ENCODE data around the gene URI1.
A peak's percentile ranks its signal among the peaks of the same experiment; 100 is the strongest.

Gene URI1

DNA sequence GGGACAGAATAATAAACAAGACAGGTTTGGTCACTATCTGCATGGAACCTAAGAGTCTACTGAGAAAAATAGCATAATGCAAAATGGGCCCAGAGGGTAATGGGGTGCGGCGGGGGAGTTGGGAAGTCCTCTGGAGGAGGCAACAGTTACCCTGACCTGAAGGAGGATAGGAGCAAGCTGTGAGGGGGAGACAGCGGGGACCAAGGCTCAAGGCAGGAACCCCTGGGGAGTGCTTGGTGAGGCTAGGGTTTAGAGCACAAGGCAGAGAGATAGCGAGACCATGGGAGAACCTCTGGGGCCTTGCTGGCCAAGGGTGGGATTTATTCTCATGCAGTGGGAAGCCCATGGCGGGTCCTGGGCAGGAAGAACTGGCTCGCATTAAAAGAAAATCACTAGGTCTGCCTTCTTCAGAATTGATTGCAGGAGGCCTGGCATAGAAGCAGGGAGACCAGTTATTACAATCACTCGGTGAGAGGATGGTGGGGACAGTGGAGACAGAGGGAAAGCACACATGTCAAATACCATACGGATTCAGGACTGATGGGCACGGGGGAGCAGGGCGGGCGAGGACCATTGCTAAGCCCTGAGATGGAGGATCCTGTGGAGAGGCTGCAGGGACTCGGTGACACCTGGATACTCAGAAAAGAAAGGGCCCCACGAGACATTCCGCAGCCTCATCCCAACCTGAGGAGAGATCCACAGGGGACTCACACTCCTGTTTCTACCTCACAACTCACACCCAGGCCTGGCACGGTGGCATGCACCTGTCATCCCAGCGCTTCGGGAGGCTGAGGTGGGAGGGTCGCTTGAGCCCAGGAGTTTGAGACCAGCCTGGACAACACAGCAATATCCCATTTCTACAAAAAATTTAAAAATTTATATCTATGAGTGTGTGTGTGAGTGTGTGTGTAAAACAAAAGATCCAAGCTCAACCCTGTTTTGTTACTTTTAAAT is 110.4 kb downstream of the URI1 start:
- DNase-seq: no peak

DNA sequence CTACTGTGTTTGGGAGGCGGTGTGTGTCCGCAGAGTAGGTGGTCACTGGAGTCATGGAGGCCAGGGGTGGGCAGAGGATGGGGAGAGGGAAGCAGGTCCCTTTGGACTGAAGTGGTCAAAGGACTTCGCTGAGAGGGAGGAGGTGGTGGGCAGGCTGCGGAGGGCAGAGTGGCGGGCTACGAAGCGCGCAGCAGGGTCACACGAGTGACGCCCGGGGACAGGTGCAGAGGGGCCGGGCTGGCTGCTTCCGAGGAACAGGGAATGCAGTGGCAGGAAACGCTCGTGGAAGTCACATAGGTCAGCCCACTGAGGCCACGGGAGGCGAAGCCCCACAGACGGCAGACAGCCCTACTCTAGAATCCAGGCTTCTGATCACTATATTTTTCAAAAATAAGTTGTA is 111.5 kb downstream of the URI1 start:
- DNase-seq: no peak

DNA sequence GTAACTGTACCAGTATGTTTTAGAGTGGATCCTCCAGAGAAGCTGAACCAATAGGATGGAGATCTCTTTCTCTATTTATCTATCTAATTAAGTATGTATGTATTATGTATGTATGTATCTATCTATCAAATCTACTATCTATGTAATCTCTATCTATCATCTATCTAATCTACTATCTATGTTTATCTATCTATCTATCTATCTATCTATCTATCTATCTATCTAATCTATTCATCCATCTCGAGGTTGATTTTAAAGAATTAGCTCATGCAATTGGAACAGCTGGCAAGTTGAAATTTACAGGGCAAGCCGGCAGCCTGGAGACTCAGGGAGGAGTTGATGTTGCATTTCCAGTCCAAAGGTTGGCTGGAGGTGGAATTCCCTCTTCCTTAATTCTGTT is 112.2 kb downstream of the URI1 start:
- no peak for DNase-seq

DNA sequence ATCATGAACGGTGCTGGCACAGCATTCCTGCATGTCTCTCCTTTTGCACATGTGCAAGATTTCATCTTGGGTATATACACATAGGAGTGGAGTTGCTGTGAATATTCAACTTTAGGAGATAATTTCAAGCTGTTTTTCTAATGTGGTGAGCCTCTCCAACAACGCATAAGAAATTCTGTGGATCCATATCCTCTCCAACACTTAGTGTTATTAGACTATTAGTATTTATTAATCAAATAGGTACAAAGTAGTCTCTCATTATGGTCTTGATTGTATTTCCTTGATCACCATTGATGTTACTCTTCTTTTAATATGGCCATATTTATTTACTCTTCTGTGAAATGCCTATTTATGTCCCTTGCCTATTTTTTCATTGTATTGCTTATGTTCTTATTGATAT is 114.5 kb downstream of the URI1 start:
- no peak for DNase-seq

DNA sequence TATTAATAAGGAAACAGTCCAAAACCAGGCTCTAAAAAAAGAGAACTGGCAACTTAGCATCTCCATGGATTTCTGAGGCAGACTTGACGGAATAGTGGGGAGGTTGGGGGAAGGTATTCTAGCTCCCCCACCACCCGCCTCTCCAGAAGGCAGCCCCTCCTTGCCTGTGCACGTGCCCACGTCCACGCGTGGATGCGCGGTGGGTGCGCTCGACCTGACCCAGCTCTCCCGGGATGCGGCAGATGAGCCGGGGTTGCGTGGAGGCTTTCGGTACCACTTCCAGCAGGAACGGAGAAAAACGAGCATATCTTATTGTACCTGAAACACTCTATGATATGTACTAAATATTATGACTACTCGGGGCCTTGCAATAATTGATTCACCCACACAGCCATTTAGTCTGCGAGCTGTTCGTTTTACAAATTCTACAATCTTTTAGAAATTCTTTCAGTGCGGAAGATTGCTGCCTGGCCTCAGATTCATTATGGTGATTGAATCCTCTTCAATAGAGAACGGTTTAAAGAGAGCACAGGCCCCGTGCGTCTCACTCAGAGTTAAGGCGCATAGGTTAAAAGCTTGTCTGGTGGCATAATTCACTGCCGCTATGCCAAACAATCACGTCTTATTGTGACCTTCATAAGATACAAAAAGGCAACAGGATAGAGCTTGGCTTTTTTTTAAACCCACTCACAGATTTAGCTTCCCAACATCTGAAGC is 117.9 kb downstream of the URI1 start:
- DNase-seq: peak in 1 of 56 donors; percentile 28

DNA sequence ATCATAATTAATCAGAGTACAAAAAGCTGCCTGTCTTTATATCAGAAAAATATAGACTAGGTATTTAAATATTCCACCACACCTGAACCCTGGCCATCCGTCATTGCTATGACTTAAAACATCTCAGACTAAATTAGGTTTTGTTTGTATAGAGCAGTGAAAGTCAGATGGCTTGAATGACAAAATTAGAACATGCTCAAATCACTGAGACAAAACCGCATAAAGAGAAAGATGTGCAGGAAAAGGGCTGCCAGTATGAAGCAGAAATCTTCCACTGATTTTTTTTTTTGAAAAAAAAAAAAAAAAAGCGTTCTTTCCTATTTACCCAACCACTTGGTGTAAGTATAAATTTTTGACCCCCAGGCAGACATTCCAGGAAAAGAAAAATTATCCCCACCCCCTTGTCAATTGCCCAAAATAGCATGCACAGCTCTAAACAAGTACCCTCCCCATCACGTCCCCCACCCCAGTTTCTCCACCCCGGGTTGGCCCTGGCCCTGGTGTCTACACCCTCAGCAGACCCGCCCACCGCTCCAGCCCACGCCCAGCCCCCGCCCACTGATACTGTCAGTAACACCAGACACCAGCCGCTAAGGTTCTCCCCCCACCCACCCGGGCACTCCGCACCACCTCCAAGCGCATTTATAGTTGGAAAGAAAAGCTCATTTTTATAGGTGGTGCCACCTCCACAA is 118.6 kb downstream of the URI1 start:
- DNase-seq: no peak

DNA sequence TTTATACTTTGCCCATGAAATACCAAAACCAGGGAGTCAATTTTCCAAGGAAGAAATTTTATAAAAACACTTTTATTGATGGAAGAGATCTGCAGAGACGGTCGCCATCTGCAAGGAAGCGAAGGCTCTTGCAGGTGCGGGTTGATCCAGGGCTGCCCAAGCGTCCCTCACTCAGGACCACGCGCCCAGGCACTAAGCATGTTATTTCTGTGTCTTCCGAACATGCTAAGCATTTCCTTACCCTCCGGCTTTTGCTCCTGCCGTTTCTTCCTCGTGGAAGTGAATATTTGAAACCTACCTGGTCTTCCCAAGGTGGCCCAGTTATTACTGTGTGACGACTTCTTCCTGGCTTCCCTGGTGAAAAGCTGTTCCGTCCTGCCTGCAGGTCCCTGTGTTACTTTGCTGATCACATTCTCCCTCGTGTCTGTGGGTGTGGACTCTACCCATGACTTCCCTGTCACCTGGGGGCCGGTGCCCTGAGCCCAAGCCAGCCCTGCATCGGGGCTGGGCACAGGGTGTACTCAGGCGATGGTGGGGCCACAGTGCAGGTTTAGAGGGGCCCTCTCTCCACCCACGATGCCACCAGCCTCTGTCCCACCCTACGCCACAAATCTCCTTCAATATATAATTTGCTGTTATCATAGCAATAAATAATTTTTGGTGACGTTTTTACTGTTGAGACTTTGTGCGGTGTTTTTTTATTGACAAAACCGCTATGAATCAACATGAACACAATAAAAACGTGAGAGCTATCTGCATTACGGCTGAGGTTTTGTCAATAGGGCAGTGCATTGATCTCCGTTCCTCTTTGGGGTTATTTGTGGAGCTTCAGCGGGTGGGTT is 119.4 kb downstream of the URI1 start:
- DNase-seq: no peak

DNA sequence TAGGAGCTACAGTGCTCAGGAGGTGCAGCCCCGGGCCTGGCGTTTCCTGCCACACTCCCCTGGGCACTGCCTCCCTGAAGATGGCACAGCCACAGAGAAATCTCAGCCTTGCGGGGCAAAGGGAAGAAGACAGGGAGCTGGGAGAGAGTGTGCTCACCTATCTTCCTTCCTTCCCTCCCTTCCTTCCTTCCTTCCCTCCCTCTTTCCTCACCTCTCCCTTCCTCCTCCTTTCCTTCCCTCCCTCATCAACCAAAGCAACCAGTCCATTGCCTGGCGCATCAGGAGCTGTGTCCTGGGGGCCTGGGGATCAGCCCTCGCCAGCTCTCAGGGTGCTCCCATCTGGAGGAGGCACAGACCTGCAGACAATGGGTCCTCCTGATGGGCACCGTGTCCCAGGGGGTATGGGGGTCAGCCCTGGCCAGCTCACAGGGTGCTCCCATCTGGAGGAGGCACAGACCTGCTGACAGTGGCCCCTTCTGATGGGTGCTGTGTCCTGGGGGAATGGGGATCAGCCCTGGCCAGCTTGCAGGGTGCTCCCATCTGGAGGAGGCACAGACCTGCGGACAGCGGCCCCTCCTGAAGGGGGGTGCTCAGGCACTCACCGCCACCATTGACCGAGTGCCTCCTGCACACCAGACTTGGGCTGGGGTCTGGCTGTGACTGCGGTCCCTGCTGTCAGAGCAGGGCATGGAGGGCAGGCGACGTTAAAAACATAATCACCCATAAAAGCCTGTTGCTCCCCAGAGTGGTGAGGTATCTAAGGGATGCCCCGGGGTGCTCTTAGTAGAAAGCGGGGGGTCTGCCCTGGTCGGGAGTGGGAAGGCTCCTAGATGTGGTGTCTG is 120.2 kb downstream of the URI1 start:
- DNase-seq: no peak

DNA sequence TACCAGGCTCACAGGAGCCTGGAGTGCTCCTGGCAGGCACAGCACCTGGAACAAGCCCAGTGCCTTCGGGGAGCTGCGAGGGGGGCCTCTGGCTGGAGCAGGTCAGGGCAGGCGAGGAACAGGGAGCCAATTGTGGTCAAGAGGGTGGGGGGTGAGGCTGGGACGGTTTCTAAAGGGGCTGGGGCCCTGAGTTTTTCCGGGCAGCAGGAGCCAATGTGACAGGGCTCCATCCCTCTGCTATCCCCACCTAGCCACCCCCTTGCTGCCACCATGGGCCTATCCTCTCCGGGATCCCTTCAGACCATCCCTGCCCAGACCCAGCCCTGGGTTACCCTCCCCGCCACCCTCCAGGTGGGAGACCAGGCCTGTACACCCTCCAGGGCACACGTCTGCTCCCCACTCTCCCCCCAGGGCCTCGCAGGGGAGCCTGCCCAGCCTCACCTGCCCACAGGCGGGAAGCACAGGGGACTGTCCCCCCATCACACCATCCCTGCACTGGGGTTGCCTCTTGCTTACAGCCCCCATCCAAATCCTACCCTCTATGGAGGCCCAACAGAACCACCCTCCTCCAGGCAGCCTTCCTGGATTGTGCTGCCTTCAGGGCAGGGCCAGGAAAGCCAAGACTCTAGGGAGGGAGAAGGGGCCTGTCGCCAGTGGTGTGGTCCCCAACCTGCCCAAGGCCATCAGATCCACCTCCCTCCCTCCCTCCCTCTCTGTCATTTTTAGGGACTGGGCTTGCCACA is 121.0 kb downstream of the URI1 start:
- DNase-seq: no peak

DNA sequence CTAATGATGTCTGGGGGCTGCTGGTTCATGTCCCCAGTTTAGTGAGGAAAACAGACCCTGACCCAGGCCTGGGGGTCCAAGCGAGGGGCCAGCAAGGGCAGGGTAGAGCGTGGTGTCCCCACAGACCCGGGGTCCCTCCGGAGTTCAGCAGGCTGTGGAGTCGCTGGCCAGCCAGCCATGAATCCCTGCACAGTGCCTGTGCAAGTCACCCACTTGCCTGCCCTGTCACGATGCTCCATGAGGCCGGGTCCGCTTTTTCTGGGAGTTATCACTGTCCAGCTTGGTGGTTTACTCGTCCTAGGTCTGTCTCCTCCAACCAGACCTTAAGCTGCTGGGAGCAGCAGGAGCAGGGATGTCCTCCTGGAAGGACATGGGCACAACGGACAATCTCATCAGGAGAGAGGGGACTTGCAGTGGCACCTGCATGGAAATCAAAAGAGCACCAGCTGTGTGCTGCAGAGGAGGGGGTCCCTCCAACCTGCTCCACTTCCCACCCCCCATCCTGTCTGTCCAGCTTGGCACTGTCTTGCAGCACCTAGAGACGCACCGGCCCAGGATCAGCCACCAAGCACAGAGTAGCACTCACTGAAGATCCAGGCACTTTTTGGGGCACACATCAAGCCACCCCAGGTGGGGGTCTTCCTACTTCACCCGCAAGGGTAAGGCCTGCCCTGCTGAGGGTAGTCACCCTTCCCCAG is 121.8 kb downstream of the URI1 start:
- DNase-seq: no peak

DNA sequence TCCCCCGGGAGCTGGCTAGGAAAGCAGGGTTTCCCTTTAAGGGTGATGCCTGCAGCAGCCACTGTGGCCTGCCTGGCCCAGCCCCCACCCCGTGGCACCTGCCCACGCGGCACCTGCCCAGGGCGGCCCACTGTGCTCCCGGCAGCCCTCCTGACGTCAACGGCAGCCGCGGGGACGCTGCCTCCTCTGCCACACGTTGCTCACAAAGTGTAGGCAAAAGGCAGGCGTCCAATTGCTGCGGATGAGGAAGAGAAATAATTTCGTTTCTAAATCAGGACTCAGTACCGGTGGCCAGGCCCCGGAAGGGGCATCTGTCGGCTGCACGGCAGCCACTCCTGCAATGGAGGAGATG is 122.3 kb downstream of the URI1 start:
- no peak for DNase-seq

DNA sequence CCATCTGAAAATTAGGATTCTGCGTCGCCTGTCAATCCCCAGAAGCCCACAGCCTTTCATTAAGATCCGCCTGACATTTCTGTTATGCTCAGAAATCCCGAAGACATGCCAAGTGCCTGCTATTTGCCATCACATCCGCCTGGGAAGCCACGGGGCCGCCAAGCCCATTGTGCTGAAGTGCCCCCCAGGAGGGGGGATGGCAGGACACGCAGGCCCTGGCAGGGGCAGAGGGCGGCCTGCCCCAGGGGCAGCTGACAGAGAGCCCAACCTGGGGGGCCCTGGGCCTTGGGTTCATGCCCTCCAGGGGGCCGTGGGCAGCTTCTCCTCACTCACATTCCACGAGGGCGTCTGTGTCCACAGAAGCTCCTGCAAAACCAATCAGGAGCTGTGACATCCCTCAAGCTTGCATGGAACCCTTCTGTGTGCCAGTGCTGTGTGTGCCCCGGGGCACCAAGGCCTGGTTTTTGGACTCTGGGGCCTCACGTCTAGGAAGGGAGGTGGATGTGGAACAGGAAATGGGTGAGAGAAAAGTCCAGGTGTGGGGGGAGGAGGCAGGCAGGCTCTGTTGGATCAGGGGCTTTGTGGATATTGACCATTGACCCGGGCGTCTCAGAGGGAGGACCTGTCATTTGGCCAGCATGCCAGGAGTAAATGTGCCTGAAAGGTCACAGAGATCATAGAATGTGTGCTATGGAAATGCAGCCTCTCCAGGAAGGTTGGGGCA is 122.9 kb downstream of the URI1 start:
- no peak for DNase-seq

DNA sequence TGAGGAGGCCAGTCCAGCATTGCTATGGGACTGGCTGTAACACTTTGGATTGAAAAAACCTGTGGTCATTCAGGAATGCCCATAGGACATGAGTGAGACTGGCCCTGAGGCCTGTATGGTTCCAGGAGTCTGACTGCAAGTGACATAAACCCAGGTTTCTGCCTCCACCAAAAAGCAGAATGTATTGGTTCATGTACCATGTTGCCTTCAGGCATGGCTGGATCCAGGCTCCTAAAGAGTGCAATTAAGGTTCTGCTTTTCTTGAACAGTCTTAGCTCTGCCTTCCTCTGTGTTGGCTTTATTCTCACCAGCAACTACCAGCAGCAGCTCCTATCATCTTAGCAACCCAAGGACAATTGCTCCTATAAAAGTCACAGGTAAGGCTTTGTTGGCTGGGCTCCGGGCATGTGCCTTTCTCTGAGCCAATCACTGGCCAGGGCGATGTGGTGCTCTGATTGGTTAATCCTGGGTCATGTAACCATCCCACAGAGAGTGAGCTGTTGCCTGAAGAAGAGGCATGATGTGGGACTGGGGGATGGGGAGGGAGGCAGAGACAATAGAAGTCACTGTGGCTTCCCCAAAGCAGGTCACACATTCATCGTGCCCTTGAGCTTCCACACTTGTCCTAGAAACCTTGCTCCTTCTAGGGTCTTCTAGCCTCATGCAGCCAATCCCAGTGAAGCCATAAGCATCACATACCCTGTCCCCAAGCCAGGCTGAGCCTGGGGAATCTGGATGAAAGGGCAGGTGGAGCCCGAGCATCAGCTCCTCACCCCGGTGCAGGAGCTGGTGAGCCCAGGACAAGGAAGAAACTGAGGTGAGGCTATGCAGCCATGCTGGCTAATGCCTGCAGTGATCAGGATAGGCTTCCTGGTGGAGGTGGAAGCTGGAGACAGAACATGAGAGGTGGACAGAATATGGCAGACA is 123.9 kb downstream of the URI1 start:
- no peak for DNase-seq

All from nucleus accumbens (tissue), 56 donors.